Breast epithelium (tissue), 4 donors: ENCODE data around the gene TMEM250. TPM values are rescaled to one million over a fixed set of nuclear protein-coding genes. Genes with fewer than 3 reads are reported as not detected.

Experiments
- DNase-seq, 2 donors: peaks; one replicate each; pipeline ENCODE4 v3.0.0-alpha.2; 2019; ENCODE audit warnings: low spot score in 2 of 2
- H3K27ac ChIP-seq, 2 donors: fragments of 200-600 bp; sonication (generic) in 1 of 2; one replicate each; pipeline ENCODE4 v1.5.1; 2016 to 2019; ENCODE audit warnings: mild to moderate bottlenecking in 1 of 2
- H3K27me3 ChIP-seq, 2 donors: fragments of 200-600 bp; sonication (generic) in 1 of 2; one replicate each; pipeline versions ENCODE4 v1.5.1 to v1.6.0; 2017 to 2019; ENCODE audit warnings: control low read depth in 1 of 2, mild to moderate bottlenecking in 1 of 2
- H3K36me3 ChIP-seq: fragments of 200-600 bp; one replicate; pipeline ENCODE4 v1.5.1; 2019
- H3K4me1 ChIP-seq, 2 donors: fragments of 200-600 bp; sonication (generic); one replicate each; pipeline ENCODE4 v1.5.1; 2016 to 2019; ENCODE audit warnings: control low read depth in 1 of 2
- H3K4me3 ChIP-seq, 3 donors: fragments of 200-600 bp; sonication (generic); 1 replicate in 2 of 3; 2 replicates in 1 of 3; pipeline ENCODE4 v1.5.1; 2016 to 2019; ENCODE audit warnings: mild to moderate bottlenecking in 3 of 3, moderate library complexity in 2 of 3
- H3K9me3 ChIP-seq, 2 donors: fragments of 200-600 bp; sonication (generic) in 1 of 2; one replicate each; pipeline ENCODE4 v1.5.1; 2016 to 2019; ENCODE audit warnings: control low read depth in 1 of 2
- CTCF ChIP-seq, 3 donors: fragments of 450-650 bp; IDR thresholded peaks; one replicate each; pipeline ENCODE4 v1.5.1; 2016 to 2017; ENCODE audit warnings: antibody characterized with exemption in 3 of 3, mild to moderate bottlenecking in 3 of 3, moderate library complexity in 3 of 3
- POLR2A ChIP-seq: fragments of 450-650 bp; IDR thresholded peaks from one replicate; pipeline ENCODE4 v1.6.1; 2016; ENCODE audit warnings: antibody characterized with exemption, mild to moderate bottlenecking, moderate library complexity
- POLR2AphosphoS5 ChIP-seq, 3 donors: sonication (generic); formaldehyde crosslinking; IDR thresholded peaks; one replicate each; pipeline ENCODE4 v1.6.1; 2017; ENCODE audit warnings: antibody characterized with exemption in 3 of 3
- intact Hi-C: fragments of 100-400 bp; cut with DNase I; formaldehyde crosslinking; loops from one replicate; pipeline ENCODE4 v1.15.1; 2023; ENCODE audit warnings: low total_unique reads
- total RNA-seq, 3 donors: library from RNA; depleted of rRNA; stranded (reverse); fragments of >200 nt; gene quantifications; one replicate each; pipeline ENCODE4 v1.1.0, GENCODE V29; 2016

The TMEM250 gene
- total RNA-seq, 3 donors from 2014 or later = 24.9 to 29.5 (median 26.1) TPM

DNA sequence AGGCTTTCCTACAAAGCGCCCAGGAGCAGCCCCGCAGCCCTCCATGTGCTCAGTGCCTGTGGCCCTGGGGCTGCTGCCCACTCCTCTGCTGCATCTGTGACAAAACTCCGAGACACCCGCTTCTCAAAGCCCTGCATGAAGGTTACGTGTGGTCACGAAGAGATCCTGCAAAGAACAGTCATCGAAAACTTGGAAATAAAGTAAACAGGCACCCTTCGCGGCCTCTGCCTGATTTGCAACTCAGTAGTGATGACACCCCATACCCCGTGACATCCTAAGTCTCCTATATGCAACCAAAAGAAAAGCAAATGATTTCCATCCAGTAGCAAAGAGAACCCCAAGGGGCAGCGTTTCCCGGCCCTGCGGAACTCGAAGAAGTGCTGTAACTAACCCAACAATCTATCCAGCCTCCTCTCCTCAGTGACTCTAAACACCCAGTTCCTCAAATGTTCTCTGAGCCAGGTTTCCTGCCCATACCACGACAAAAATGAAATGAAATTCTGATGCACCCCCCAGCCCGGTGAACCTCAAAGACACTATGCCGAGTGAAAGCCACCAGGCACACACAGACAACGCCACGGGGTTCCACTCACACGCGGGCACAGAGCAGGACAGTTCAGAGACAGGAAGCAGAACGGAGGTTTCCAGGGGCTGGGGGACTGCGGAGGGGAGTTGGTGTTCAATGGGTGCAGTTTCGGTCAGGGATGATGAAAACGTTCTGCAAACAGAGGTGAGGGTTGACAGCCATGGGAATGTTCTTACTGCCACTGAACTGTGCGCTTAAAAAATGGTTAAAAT is 42.6 kb downstream of the TMEM250 start:
- Histone ChIP-seq H3K27me3 (no peaks in the 10 kb centered on the region), H3K4me1 (peaks cover 6 to 9% of the 10 kb centered on the region in 2 donors), H3K9me3 (no peaks in the 10 kb centered on the region), H3K36me3 (no peaks in the 10 kb centered on the region), H3K4me3 (no peak overlapping the region), H3K27ac (no peak overlapping the region)
- DNase-seq = no peak
- TF ChIP-seq CTCF (IDR thresholded peaks at IDR 0.05) (no peak), POLR2AphosphoS5 (IDR thresholded peaks at IDR 0.05) (no peak), POLR2A (no peak)
- intact Hi-C loops = no loop called here

DNA sequence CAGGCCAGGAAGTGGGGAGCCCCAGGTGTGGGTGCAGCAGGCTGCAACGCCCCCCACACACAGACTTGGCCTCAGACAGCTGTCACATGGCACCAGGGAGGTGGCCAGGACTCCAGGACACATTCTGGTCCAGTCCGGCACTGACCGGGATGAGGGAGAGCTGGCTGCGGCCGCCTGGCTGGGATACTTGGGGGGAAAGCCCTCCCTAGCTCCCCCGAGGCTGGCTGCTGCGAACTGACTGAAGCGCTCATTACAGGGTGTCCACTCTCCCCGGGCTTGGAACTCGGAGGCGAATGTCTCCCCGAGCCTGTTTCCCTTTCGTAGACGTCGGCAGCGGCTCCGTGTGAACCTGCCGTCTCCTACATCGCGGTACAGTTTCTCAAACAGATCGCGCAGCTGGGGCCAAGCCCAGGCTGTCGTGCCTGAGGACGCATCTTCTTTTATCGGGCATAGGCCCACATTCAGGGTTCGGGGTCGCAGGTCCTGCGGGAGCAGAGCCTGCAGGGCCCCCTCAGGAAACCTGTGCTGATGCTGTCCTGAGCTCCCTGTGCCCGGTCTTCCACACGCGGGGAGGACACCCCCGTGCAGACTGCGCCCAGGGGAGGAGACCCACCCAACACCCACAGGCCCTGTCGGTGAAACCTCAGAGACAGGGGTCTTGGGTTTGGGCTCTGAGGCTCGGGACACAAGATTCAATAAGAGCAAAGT is 43.4 kb downstream of the TMEM250 start:
- Histone ChIP-seq H3K27ac (no peak overlapping the region), H3K4me1 (peaks cover 6 to 9% of the 10 kb centered on the region in 2 donors), H3K9me3 (no peaks in the 10 kb centered on the region), H3K36me3 (no peaks in the 10 kb centered on the region), H3K27me3 (no peaks in the 10 kb centered on the region), H3K4me3 (no peak overlapping the region)
- no peak for DNase-seq
- intact Hi-C loops = no loop called here
- TF ChIP-seq CTCF (IDR thresholded peaks at IDR 0.05) (no peak), POLR2A (no peak), POLR2AphosphoS5 (IDR thresholded peaks at IDR 0.05) (no peak)

DNA sequence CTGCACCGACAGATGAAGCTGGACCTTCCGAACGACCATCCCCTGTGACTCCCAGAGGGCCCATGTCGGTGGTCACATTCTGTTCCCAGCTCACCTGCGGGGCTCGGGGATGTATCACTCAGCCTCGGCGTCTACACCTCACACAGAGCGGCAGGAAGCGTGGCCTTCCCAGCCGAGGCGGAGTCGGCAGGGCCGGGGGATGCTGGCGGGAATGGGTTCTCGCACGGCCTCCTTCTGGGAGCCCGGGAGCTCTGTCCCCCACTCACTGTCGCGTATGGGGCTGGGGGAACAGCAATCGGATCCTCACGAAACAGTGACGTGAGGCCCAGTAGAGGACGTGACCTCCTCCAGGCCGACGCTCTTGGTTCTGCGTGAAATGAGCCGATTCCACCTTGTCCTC is 44.0 kb downstream of the TMEM250 start:
- intact Hi-C loops = no loop called here
- Histone ChIP-seq H3K27me3 (no peaks in the 10 kb centered on the region), H3K4me1 (peaks cover 6 to 7% of the 10 kb centered on the region in 2 donors)

More for the DNA sequence above, 44.0 kb downstream of the TMEM250 start:
- DNase-seq = no peak
- TF ChIP-seq CTCF (IDR thresholded peaks at IDR 0.05) (no peak), POLR2A (no peak)
- no peaks in the 10 kb centered on the region for H3K36me3 ChIP-seq
- H3K4me3 ChIP-seq = no peak overlapping the region
- H3K27ac ChIP-seq = no peak overlapping the region
- no peaks in the 10 kb centered on the region for H3K9me3 ChIP-seq

Other genes with a start within 250 kb of the TMEM250 start
- 10 to 100 TPM; 25.0 to 29.8 (median 29.0) TPM for gene CAMSAP1, start 211.3 kb downstream of the TMEM250 start, total RNA-seq
- 10 to 100 TPM; 39.2 to 53.0 (median 45.6) TPM for gene UBAC1, start 157.5 kb downstream of the TMEM250 start, total RNA-seq
- gene NACC2, start 23.6 kb downstream of the TMEM250 start, total RNA-seq = 10 to 100 TPM; 14.0 to 24.2 (median 19.3) TPM
- not detected for gene LHX3, start 86.3 kb upstream of the TMEM250 start, total RNA-seq
- 1 to 10 TPM; 5.6 to 8.8 (median 6.2) TPM for gene QSOX2, start 126.9 kb upstream of the TMEM250 start, total RNA-seq
- gene CCDC187, start 185.2 kb upstream of the TMEM250 start, total RNA-seq = not detected
- 10 to 100 TPM in 1 of 3 donors, 1 to 10 TPM in 2; 5.6 to 19.0 (median 8.6) TPM for gene GPSM1, start 208.7 kb upstream of the TMEM250 start, total RNA-seq
- 10 to 100 TPM; 35.4 to 57.4 (median 40.0) TPM for gene DNLZ, start 244.9 kb upstream of the TMEM250 start, total RNA-seq